NCI-H2107 treated with DMSO at 0.1 percent for 48 hours (cell line): ENCODE data around the gene RERE.
A peak's percentile ranks its signal among the peaks of the same experiment; 100 is the strongest.
"Not testable (repeated sequence)": the region's sequence is repeated elsewhere in the genome, so short reads cannot be mapped to it uniquely, and the experiment has no call there.

Experiments
- DNase-seq: peaks from one replicate; lab custom pipeline; 2025; ENCODE audit not compliant: unreplicated experiment; lab: John Stamatoyannopoulos, UW

RERE gene

GRCh38 chr1:8649027-8649426, 168.4 kb downstream of the RERE start:
- DNase-seq, result no peak

GRCh38 chr1:8646996-8647395, 170.4 kb downstream of the RERE start:
- no peak for DNase-seq

- DNase-seq, result no peak
Measured at GRCh38 chr1:8646189-8646588, 171.3 kb downstream of the RERE start.

GRCh38 chr1:8643542-8644536, 173.6 kb downstream of the RERE start:
- DNase-seq, result peak; percentile 35

- no peak for DNase-seq
Measured at GRCh38 chr1:8642114-8642513, 175.3 kb downstream of the RERE start.

GRCh38 chr1:8641377-8641997, 176.0 kb downstream of the RERE start:
- no peak for DNase-seq

- DNase-seq, result no peak
Measured at GRCh38 chr1:8640950-8641349, 176.5 kb downstream of the RERE start.

GRCh38 chr1:8639148-8639547, 178.3 kb downstream of the RERE start:
- no peak for DNase-seq

GRCh38 chr1:8633741-8634501, 183.5 kb downstream of the RERE start:
- no peak for DNase-seq

GRCh38 chr1:8632102-8632501, 185.3 kb downstream of the RERE start:
- no peak for DNase-seq

GRCh38 chr1:8631163-8631562, 186.3 kb downstream of the RERE start:
- no peak for DNase-seq

- no peak for DNase-seq
Measured at GRCh38 chr1:8629241-8630091, 188.0 kb downstream of the RERE start.

GRCh38 chr1:8628606-8629005, 188.8 kb downstream of the RERE start:
- no peak for DNase-seq

- DNase-seq, result no peak
Measured at GRCh38 chr1:8627728-8628127, 189.7 kb downstream of the RERE start.

GRCh38 chr1:8625981-8626898, 191.2 kb downstream of the RERE start:
- no peak for DNase-seq

GRCh38 chr1:8625491-8625890, 191.9 kb downstream of the RERE start:
- no peak for DNase-seq

- not testable (repeated sequence) for DNase-seq
Measured at GRCh38 chr1:8623651-8624192, 193.7 kb downstream of the RERE start.

- not testable (repeated sequence) for DNase-seq
Measured at GRCh38 chr1:8621785-8622348, 195.6 kb downstream of the RERE start.

- not testable (repeated sequence) for DNase-seq
Measured at GRCh38 chr1:8621034-8621582, 196.3 kb downstream of the RERE start.
